Prostate gland (tissue), 2 donors: ENCODE data around the gene TBX10. TPM values are rescaled to one million over a fixed set of nuclear protein-coding genes. Genes with fewer than 3 reads are reported as not detected.
"Not testable (repeated sequence)": the region's sequence is repeated elsewhere in the genome, so short reads cannot be mapped to it uniquely, and the experiment has no call there.

Source experiments
- DNase-seq: peaks from one replicate; pipeline ENCODE4 v3.0.0-alpha.2; 2019; ENCODE audit warnings: low spot score
- H3K27ac ChIP-seq, 2 donors: fragments of 200-600 bp; sonication (generic); 2 replicates each; pipeline ENCODE4 v1.5.1; 2017 to 2019
- H3K27me3 ChIP-seq: fragments of 200-600 bp; sonication (generic); replicated peaks from 2 replicates; pipeline ENCODE4 v1.5.1; 2019; ENCODE audit not compliant: insufficient read depth
- H3K36me3 ChIP-seq, 2 donors: fragments of 200-600 bp; sonication (generic); 1 replicate in 1 of 2; 2 replicates in 1 of 2; pipeline versions ENCODE4 v1.5.1 to v1.8.1; 2017 to 2019
- H3K4me1 ChIP-seq: fragments of 200-600 bp; sonication (generic); replicated peaks from 2 replicates; pipeline ENCODE4 v1.5.1; 2019
- H3K4me3 ChIP-seq, 2 donors: fragments of 200-600 bp; sonication (generic); 2 replicates each; pipeline ENCODE4 v1.5.1; 2017 to 2019
- H3K9me3 ChIP-seq: fragments of 200-600 bp; sonication (generic); 2 replicates; pipeline ENCODE4 v1.5.1; 2017
- CTCF ChIP-seq, 4 experiments: fragments of 200-600 bp in 2 of 4; fragments of 450-650 bp in 2 of 4; sonication (generic) in 2 of 4; IDR thresholded peaks; 1 replicate in 3 of 4; 2 replicates in 1 of 4; pipeline ENCODE4 v1.5.1; 2016 to 2019; ENCODE audit warnings: antibody characterized with exemption in 4 of 4, mild to moderate bottlenecking in 2 of 4, moderate library complexity in 2 of 4
- POLR2A ChIP-seq: fragments of 450-650 bp; IDR thresholded peaks from one replicate; pipeline ENCODE4 v1.6.1; 2016; ENCODE audit warnings: antibody characterized with exemption, mild to moderate bottlenecking
- POLR2AphosphoS5 ChIP-seq: sonication (generic); formaldehyde crosslinking; IDR thresholded peaks from one replicate; pipeline ENCODE4 v1.6.1; 2017; ENCODE audit warnings: antibody characterized with exemption
- WGBS: methylation state at CpG from one replicate; pipeline ENCODE4 v1.1.5; 2018; 5-methylcytosine and 5-hydroxymethylcytosine counted together
- intact Hi-C: fragments of 100-400 bp; cut with DNase I; formaldehyde crosslinking; loops from one replicate; pipeline ENCODE4 v1.14.2; 2022
- total RNA-seq, 2 donors: library from RNA; depleted of rRNA; stranded (reverse); fragments of >200 nt; gene quantifications; one replicate each; pipeline ENCODE4 v1.1.0, GENCODE V29; 2016

The TBX10 gene
- total RNA-seq, 2 donors from 2014 or later = not detected

- H3K27me3 ChIP-seq = no peaks in the 10 kb centered on the region
- intact Hi-C loops = no loop called here
- no peaks in the 10 kb centered on the region for H3K4me1 ChIP-seq
- no peak overlapping the region for H3K27ac ChIP-seq
- no peak for DNase-seq
- no peak for TF ChIP-seq POLR2AphosphoS5
- TF ChIP-seq CTCF (IDR thresholded peaks at IDR 0.05) = no peak
- TF ChIP-seq POLR2A = no peak
- WGBS = 65% methylated on average over 12 of the region's 12 CpGs
- no peaks in the 10 kb centered on the region for H3K9me3 ChIP-seq
- no peaks in the 10 kb centered on the region for H3K36me3 ChIP-seq
- no peak overlapping the region for H3K4me3 ChIP-seq
Measured at GRCh38 chr11:67640758-67641337, 1.3 kb upstream of the TBX10 start.

GRCh38 chr11:67640021-67640757 is 626 bp upstream of the TBX10 start:
- intact Hi-C loops = no loop called here
- no peak overlapping the region for H3K27ac ChIP-seq
- no peaks in the 10 kb centered on the region for H3K27me3 ChIP-seq
- DNase-seq = no peak
- TF ChIP-seq POLR2AphosphoS5 (no peak), CTCF (IDR thresholded peaks at IDR 0.05) (peak in 3 of 4 experiments; percentile 29 to 60 (median 58))
- no peak overlapping the region for H3K4me3 ChIP-seq
- WGBS = 45% methylated on average over 23 of the region's 23 CpGs
- no peaks in the 10 kb centered on the region for H3K9me3 ChIP-seq
- no peaks in the 10 kb centered on the region for H3K4me1 ChIP-seq
- no peaks in the 10 kb centered on the region for H3K36me3 ChIP-seq

DNA sequence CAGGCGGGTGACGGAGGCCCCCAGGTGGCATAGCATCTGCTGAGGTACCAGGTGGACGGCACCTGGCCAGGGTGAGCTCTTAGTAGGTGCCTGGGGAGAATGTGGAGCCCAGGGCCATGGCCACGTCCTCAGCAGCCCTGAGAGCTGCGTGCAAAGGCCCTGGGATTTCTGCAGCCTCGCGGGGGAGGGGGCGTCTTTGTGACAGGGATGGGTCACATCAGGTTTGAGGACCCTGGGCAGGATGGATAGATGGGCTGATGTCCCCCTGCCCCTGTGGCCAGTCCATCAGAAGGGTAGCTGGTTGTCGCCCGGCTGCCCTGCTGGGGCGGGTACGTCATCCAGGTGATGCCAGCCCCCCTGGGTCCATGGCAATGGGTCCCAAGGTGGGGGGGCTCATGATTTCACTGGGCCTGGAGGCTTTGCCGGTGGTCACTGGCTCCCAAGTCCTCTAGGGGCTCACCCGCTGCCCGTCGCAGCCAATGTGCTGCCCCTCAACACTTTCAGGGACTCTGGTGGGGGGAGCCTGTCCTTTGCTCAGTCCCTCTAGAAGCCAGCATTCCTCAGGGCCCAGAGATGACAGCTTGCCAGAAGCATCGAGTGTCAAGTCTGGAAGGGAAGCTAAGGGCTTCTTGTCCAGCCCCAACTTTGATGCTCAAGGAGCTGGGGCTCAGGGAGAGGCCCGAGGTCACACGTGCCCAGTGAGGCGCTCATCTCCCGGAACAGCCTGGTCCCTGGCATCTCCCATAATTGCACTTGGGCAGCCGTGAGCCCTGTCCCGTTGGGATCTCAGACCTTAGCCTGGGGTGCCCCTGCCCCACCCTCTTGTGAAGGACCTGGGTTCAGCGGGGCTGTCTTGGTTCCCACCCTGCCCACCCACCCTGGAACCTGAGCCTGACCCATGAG is 777 bp downstream of the TBX10 start:
- TF ChIP-seq CTCF (IDR thresholded peaks at IDR 0.05) = no peak
- no peak for TF ChIP-seq POLR2AphosphoS5
- no peak for TF ChIP-seq POLR2A
- 90% methylated on average over 21 of the region's 24 CpGs for WGBS
- intact Hi-C loops = loop anchor here (10.0 kb wide), 1 partner anchor 166 kb away; no protein-coding TSS in a partner anchor
- no peaks in the 10 kb centered on the region for H3K27me3 ChIP-seq
- H3K4me1 ChIP-seq = no peaks in the 10 kb centered on the region
- DNase-seq = no peak
- H3K36me3 ChIP-seq = no peaks in the 10 kb centered on the region
- H3K9me3 ChIP-seq = no peaks in the 10 kb centered on the region
- no peak overlapping the region for H3K4me3 ChIP-seq
- no peak overlapping the region for H3K27ac ChIP-seq

DNA sequence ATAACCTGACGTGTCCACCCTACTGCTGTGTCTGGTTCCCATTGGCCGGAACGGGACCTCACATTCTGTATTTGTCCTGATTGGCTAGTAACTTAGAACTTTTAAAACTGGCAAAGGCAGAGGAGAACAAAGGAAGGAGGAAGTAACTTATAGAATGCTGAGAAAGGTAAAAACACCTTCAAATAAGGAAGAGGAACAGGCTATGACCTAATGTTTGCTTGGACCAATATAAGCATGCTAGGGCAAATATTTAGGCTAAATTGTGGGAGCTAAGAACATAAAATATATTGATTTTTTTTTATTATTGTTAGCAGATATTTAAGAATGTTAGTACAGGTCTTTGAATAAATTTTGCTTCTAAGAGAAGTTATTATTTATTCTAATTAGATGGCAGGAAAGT is 2.1 kb downstream of the TBX10 start:
- 61% methylated on average over 3 of the region's 3 CpGs for WGBS
- not testable (repeated sequence) for DNase-seq, H3K36me3 ChIP-seq, H3K4me3 ChIP-seq, H3K27me3 ChIP-seq, H3K4me1 ChIP-seq, H3K9me3 ChIP-seq
- H3K27ac ChIP-seq = peak overlapping the region in 1 of 2 donors; percentile 43
- intact Hi-C loops = loop anchor here (10.0 kb wide), 1 partner anchor 167 kb away; no protein-coding TSS in a partner anchor

DNA sequence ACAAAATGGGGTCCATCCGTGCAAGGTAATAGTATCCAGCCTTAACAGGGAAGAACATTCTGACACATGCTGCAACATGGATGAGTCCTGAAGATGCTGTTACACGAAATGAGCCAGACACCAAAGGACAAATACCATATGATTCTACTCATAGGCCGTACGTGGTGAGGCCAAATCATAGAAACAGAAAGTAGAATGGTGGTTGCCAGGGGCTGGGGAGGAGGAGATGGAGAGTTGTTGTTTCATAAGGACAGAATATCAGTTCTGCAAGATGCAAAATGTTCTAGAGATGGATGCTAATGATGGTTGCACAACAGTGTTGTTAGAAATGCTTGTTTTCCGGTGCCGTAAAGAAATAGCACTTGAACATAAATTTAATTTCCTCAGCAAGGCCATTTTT is 2.6 kb downstream of the TBX10 start:
- Histone ChIP-seq H3K27me3 (no peaks in the 10 kb centered on the region), H3K9me3 (no peaks in the 10 kb centered on the region), H3K4me3 (no peak overlapping the region), H3K4me1 (peaks cover 4% of the 10 kb centered on the region), H3K27ac (peak overlapping the region in 1 of 2 donors; percentile 43), H3K36me3 (no peaks in the 10 kb centered on the region)
- intact Hi-C loops = loop anchor here (10.0 kb wide), 1 partner anchor 168 kb away; no protein-coding TSS in a partner anchor
- WGBS = 81% methylated on average over 6 of the region's 6 CpGs
- no peak for DNase-seq
- TF ChIP-seq POLR2AphosphoS5 (no peak), POLR2A (no peak), CTCF (IDR thresholded peaks at IDR 0.05) (no peak)
